ENCODE data around the gene IRAK1. TPM values are rescaled to one million over a fixed set of nuclear protein-coding genes. Genes with fewer than 3 reads are reported as not detected.
A peak's percentile ranks its signal among the peaks of the same experiment; 100 is the strongest.

The IRAK1 gene
- total and polyA plus RNA-seq, 4 donors: 10.2 to 68.4 (median 46.9) TPM

- no peak overlapping the region for H3K4me3 ChIP-seq (ENCODE audit: low read depth, low read length)
- no peaks in the 10 kb centered on the region for H3K27me3 ChIP-seq (ENCODE audit: control insufficient read depth, insufficient read depth, low read length)
- DNase-seq (ENCODE audit: low read depth in 4 of 6, low spot score in 6 of 6): no peak
- H3K9me3 ChIP-seq (ENCODE audit: control insufficient read depth, insufficient read depth, low read length): no peaks in the 10 kb centered on the region
- H3K27ac ChIP-seq (ENCODE audit: low read depth, low read length): no peak overlapping the region
- H3K4me1 ChIP-seq (ENCODE audit: control insufficient read depth, insufficient read depth, low read length): peaks cover 15% of the 10 kb centered on the region
- peaks cover 6% of the 10 kb centered on the region for H3K36me3 ChIP-seq (ENCODE audit: control insufficient read depth, insufficient read depth, low read length)
- WGBS (ENCODE audit: insufficient coverage): 73% methylated on average over 1 of the region's 1 CpG
Observed at GRCh38 chrX:154057791-154058190, 38.1 kb upstream of the IRAK1 start.

- Histone ChIP-seq H3K27me3 (ENCODE audit: control insufficient read depth, insufficient read depth, low read length) (no peaks in the 10 kb centered on the region), H3K27ac (ENCODE audit: low read depth, low read length) (no peak overlapping the region), H3K36me3 (ENCODE audit: control insufficient read depth, insufficient read depth, low read length) (peaks cover 6% of the 10 kb centered on the region), H3K9me3 (ENCODE audit: control insufficient read depth, insufficient read depth, low read length) (no peaks in the 10 kb centered on the region), H3K4me1 (ENCODE audit: control insufficient read depth, insufficient read depth, low read length) (peaks cover 12% of the 10 kb centered on the region), H3K4me3 (ENCODE audit: low read depth, low read length) (no peak overlapping the region)
- no peak for DNase-seq (ENCODE audit: low read depth in 4 of 6, low spot score in 6 of 6)
- 77% methylated on average over 6 of the region's 8 CpGs for WGBS (ENCODE audit: insufficient coverage)
Observed at GRCh38 chrX:154056770-154057241, 37.1 kb upstream of the IRAK1 start.

GRCh38 chrX:154051201-154051810 is 31.6 kb upstream of the IRAK1 start:
- peak in 5 of 6 donors; percentile 29 to 81 (median 56) for DNase-seq (ENCODE audit: low read depth in 4 of 6, low spot score in 6 of 6)
- H3K4me1 ChIP-seq (ENCODE audit: control insufficient read depth, insufficient read depth, low read length): peaks cover 31% of the 10 kb centered on the region

GRCh38 chrX:154050113-154050495 is 30.4 kb upstream of the IRAK1 start:
- Histone ChIP-seq H3K27me3 (ENCODE audit: control insufficient read depth, insufficient read depth, low read length) (no peaks in the 10 kb centered on the region), H3K4me1 (ENCODE audit: control insufficient read depth, insufficient read depth, low read length) (peaks cover 43% of the 10 kb centered on the region), H3K36me3 (ENCODE audit: control insufficient read depth, insufficient read depth, low read length) (peaks cover 5% of the 10 kb centered on the region), H3K9me3 (ENCODE audit: control insufficient read depth, insufficient read depth, low read length) (no peaks in the 10 kb centered on the region), H3K27ac (ENCODE audit: low read depth, low read length) (no peak overlapping the region), H3K4me3 (ENCODE audit: low read depth, low read length) (no peak overlapping the region)
- WGBS (ENCODE audit: insufficient coverage): 70% methylated on average over 7 of the region's 7 CpGs
- DNase-seq (ENCODE audit: low read depth in 4 of 6, low spot score in 6 of 6): no peak

More at GRCh38 chrX:154051201-154051810, 31.6 kb upstream of the IRAK1 start:
- Histone ChIP-seq H3K9me3 (ENCODE audit: control insufficient read depth, insufficient read depth, low read length) (no peaks in the 10 kb centered on the region), H3K4me3 (ENCODE audit: low read depth, low read length) (no peak overlapping the region), H3K27ac (ENCODE audit: low read depth, low read length) (no peak overlapping the region), H3K36me3 (ENCODE audit: control insufficient read depth, insufficient read depth, low read length) (peaks cover 5% of the 10 kb centered on the region), H3K27me3 (ENCODE audit: control insufficient read depth, insufficient read depth, low read length) (no peaks in the 10 kb centered on the region)
- 22% methylated on average over 3 of the region's 8 CpGs for WGBS (ENCODE audit: insufficient coverage)

GRCh38 chrX:154049209-154050112 is 29.8 kb upstream of the IRAK1 start:
- Histone ChIP-seq H3K9me3 (ENCODE audit: control insufficient read depth, insufficient read depth, low read length) (no peaks in the 10 kb centered on the region), H3K27ac (ENCODE audit: low read depth, low read length) (no peak overlapping the region), H3K36me3 (ENCODE audit: control insufficient read depth, insufficient read depth, low read length) (peaks cover 5% of the 10 kb centered on the region), H3K4me3 (ENCODE audit: low read depth, low read length) (no peak overlapping the region), H3K27me3 (ENCODE audit: control insufficient read depth, insufficient read depth, low read length) (no peaks in the 10 kb centered on the region), H3K4me1 (ENCODE audit: control insufficient read depth, insufficient read depth, low read length) (peaks cover 46% of the 10 kb centered on the region)
- WGBS (ENCODE audit: insufficient coverage): 70% methylated on average over 13 of the region's 13 CpGs
- DNase-seq (ENCODE audit: low read depth in 4 of 6, low spot score in 6 of 6): no peak

GRCh38 chrX:154048398-154048797 is 28.7 kb upstream of the IRAK1 start:
- H3K4me3 ChIP-seq (ENCODE audit: low read depth, low read length): no peak overlapping the region
- H3K27me3 ChIP-seq (ENCODE audit: control insufficient read depth, insufficient read depth, low read length): no peaks in the 10 kb centered on the region
- DNase-seq (ENCODE audit: low read depth in 4 of 6, low spot score in 6 of 6): no peak
- 82% methylated on average over 11 of the region's 11 CpGs for WGBS (ENCODE audit: insufficient coverage)
- H3K36me3 ChIP-seq (ENCODE audit: control insufficient read depth, insufficient read depth, low read length): peaks cover 3% of the 10 kb centered on the region
- H3K9me3 ChIP-seq (ENCODE audit: control insufficient read depth, insufficient read depth, low read length): no peaks in the 10 kb centered on the region
- no peak overlapping the region for H3K27ac ChIP-seq (ENCODE audit: low read depth, low read length)
- peaks cover 50% of the 10 kb centered on the region for H3K4me1 ChIP-seq (ENCODE audit: control insufficient read depth, insufficient read depth, low read length)

GRCh38 chrX:154046940-154047610 is 27.4 kb upstream of the IRAK1 start:
- no peaks in the 10 kb centered on the region for H3K9me3 ChIP-seq (ENCODE audit: control insufficient read depth, insufficient read depth, low read length)
- no peaks in the 10 kb centered on the region for H3K27me3 ChIP-seq (ENCODE audit: control insufficient read depth, insufficient read depth, low read length)
- peak overlapping the region; percentile 71 for H3K27ac ChIP-seq (ENCODE audit: low read depth, low read length)
- H3K36me3 ChIP-seq (ENCODE audit: control insufficient read depth, insufficient read depth, low read length): peaks cover 3% of the 10 kb centered on the region
- peak in 4 of 6 donors; percentile 7 to 59 (median 32) for DNase-seq (ENCODE audit: low read depth in 4 of 6, low spot score in 6 of 6)
- peaks cover 50% of the 10 kb centered on the region for H3K4me1 ChIP-seq (ENCODE audit: control insufficient read depth, insufficient read depth, low read length)
- H3K4me3 ChIP-seq (ENCODE audit: low read depth, low read length): no peak overlapping the region
- 52% methylated on average over 4 of the region's 4 CpGs for WGBS (ENCODE audit: insufficient coverage)

GRCh38 chrX:154046031-154046781 is 26.5 kb upstream of the IRAK1 start:
- Histone ChIP-seq H3K4me3 (ENCODE audit: low read depth, low read length) (no peak overlapping the region), H3K9me3 (ENCODE audit: control insufficient read depth, insufficient read depth, low read length) (no peaks in the 10 kb centered on the region), H3K27me3 (ENCODE audit: control insufficient read depth, insufficient read depth, low read length) (no peaks in the 10 kb centered on the region), H3K27ac (ENCODE audit: low read depth, low read length) (peak overlapping the region; percentile 71), H3K4me1 (ENCODE audit: control insufficient read depth, insufficient read depth, low read length) (peaks cover 56% of the 10 kb centered on the region), H3K36me3 (ENCODE audit: control insufficient read depth, insufficient read depth, low read length) (peaks cover 3% of the 10 kb centered on the region)
- peak in 5 of 6 donors; percentile 29 to 93 (median 64) for DNase-seq (ENCODE audit: low read depth in 4 of 6, low spot score in 6 of 6)
- 19% methylated on average over 5 of the region's 10 CpGs for WGBS (ENCODE audit: insufficient coverage)

GRCh38 chrX:154044091-154044490 is 24.4 kb upstream of the IRAK1 start:
- no peak overlapping the region for H3K4me3 ChIP-seq (ENCODE audit: low read depth, low read length)
- no peak overlapping the region for H3K27ac ChIP-seq (ENCODE audit: low read depth, low read length)
- DNase-seq (ENCODE audit: low read depth in 4 of 6, low spot score in 6 of 6): no peak
- 64% methylated on average over 3 of the region's 6 CpGs for WGBS (ENCODE audit: insufficient coverage)
- no peaks in the 10 kb centered on the region for H3K9me3 ChIP-seq (ENCODE audit: control insufficient read depth, insufficient read depth, low read length)
- peaks cover 3% of the 10 kb centered on the region for H3K36me3 ChIP-seq (ENCODE audit: control insufficient read depth, insufficient read depth, low read length)
- peaks cover 51% of the 10 kb centered on the region for H3K4me1 ChIP-seq (ENCODE audit: control insufficient read depth, insufficient read depth, low read length)
- no peaks in the 10 kb centered on the region for H3K27me3 ChIP-seq (ENCODE audit: control insufficient read depth, insufficient read depth, low read length)

All from spinal cord (tissue), 10 donors.